DMS114 treated with DMSO at 0.1 percent for 48 hours (cell line): ENCODE results near the gene RIMS3.

Experiments used
- DNase-seq: peaks from one replicate; lab custom pipeline; 2025; ENCODE audit not compliant: unreplicated experiment; lab: John Stamatoyannopoulos, UW

RIMS3 gene

DNA sequence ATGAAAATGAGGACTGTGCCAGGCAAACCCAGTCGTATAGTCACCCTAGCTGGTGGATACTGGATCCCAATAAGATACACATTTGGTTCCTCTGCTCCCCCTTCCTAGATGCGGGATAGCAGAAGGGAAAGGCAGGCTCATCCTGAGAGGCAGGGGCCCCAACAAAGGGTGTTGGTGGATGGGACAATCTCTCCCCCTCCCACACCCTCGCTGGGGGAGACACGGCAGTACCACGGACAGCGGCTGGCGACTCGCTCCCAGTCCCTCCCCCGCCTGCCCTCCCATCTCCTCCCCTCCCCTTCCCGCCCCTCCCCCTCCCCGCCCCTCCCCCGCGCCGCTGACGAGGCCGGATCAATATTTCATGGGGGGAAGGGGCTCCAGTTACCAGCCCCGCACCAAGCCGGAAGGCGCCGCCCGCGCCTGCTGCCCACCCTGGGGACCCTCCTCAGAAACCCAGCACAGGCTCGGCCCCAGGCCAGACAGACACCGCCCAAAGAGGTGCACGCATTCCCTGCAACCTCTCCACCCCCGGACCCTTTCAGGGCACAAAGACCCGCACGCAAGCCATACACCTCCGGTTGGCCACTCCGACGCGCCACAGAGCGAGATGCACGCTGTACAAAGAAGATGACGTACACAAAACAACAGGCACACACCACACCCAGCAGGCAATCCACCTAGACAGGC, 11.5 kb downstream of the RIMS3 start:
- DNase-seq, result no peak

DNA sequence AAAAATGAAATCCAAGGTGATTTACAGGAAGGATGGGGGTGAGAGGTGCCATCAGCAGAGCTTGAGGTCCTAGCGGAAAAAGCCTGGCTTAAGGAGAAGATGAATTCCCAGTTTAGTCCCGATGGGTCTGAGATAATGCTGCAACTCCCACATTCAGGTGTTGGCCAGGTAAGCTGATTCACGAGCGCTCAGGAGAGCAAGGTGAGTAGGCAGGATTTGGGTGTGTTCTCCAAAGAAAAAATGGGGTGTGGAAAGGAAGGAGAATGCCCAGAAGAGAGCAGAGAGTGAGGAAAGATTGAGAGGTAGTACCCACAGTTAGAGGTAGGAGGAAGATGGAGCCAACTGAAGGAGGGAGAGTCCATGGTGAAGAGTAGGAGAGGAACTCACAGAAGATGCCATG, 12.5 kb downstream of the RIMS3 start:
- DNase-seq, result no peak

DNA sequence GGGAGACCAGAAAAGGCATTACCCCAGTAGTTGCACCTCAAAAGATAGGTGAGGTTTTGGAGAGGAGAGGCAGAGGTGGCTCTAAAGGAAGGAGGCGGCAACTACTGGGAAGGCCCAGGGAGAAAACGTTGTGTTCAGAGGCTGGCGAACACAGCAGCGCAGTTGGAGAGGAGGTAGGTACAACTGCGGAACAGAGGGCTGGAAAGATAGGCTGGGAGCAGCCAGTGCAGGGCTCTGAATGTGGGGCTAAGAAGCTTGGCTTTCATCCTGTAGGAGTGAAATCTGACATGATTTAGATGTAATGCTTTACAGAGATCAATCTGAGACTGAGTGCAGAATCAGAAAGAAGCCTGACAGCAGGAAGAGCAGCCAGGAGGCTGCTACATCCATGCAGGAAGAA, 13.0 kb downstream of the RIMS3 start:
- no peak for DNase-seq

DNA sequence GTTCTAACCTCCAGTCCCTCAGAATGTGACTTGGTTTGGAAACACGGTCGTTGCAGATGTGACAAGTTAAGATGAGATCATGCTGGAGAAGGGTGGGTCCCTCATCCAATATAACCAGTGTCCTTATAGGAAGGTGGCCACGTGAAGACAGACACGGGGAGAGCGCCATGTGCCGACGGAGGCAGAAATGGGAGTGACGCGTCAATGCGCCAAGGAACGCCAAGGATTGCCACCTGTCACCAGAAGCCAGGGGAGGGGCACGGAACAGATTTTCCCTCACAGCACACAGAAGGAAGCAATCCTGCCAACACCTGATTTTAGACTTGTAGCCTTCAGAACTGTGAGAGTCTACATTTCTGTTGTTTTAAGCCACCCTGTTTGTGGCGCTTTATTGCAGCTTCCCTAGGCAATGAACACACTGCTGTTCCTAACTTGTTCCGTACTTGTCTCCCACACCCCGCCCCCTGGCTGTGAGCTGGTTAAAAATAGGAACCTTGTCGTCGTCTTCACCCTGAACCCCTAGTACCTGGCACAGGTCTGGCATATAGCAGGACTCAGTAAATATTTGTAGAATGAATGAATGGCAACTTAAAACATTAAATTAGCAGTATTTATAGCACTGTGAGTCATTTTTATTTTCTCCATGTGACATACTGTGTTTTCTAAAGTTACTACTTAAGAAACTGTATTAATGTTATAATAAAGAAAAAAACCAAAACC, 14.2 kb downstream of the RIMS3 start:
- DNase-seq, result no peak

DNA sequence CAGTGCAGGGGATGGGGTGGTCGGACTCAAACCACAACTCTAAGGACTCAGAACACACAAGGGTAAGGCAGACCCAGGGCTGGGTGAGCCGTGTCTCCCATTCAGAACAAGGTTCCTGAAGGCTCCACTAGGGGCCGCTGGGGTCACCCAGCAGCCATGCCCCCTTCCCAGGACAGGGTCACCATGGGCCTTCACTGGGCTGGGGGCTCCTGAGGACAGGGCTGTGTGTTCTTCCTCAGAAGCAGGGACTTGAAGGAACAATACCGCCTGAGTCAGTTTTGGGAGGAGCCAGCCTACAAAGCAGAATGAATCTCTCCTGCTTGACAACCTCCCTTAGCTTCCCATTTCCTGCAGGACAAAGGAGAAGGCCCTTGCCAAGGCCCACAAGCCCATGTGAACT, 15.4 kb downstream of the RIMS3 start:
- DNase-seq, result no peak

DNA sequence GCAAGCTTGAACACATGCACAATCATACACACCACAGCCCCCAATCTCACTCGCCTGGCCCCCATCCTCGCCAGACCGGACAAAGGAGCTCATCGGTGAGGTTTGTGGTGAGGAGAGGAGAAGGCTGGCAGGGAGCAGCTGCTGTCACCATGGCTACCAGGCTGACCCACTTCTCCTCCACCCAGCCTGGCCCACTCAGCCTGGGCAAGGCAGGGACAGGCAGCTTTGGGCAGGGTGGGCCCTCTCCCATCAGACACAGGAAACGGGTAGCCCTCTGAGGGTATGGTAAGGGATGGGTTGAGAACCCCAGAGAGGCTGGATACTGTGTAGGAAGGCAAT, 15.9 kb downstream of the RIMS3 start:
- DNase-seq, result no peak

DNA sequence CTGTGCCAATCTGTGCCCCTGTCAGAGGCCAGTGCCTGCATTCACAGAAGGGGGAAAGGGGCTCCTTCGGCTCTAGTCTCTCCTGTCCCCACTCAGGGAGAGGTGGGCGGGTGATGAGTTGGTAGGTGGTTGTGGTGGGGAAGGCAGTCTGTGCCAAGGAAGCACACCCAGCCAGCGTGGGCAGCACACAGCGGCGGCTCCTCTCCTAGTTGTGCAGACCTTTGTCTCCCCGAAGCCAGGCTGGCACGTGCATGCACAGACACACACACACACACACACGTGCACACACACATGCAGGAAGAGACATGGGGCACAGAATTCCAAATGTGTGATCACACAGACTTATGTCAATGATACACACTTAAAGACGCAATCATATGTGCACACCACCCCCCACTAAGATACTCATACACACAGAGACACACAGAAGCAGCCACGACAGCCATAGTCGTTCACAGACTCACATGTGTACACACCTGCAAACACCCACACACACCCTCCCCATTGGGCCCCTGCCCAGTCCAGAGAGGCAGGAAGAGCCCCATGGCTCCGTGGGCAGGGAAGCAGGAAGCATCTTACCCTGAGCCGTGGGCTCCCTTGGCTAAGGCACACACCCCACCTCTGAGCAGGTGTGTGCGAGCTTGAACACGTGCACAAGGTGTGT, 16.4 kb downstream of the RIMS3 start:
- no peak for DNase-seq

DNA sequence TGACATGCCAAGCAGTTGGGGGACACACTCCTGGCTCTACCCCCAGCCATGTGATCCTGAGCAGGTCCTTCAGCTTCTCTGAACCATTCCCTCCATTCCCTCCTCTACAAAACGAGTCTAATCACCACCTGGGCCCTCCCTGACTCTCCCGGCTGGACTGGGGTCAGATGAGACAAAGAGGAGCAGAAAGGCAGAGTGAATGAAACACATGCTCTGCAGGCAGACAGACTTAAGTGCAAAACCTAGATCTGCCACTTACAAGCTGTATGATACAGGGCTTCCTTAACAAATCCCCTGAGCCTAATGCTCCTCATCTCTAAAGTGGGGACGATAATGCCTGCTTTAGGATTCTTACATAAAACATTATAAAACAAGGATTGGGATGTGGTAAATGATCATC, 17.3 kb downstream of the RIMS3 start:
- no peak for DNase-seq

DNA sequence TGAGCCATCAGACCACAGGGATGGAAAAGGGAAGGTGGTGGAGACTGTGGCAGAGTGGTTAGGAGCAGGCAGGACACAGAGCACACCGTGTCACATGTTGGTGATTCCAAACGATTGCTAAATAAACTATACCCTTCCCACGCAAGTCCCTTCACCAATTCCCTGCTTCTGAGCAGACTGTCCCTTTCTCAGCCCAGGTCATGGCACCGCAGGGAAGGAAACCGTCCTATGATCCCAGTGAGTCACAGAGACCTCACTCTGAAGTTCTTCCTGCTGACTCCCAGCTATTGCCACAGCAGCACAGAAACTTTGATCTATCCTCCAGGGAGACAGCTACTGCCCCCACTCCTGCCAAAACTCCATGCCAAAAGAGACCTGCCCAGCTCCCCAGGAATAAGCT, 19.2 kb downstream of the RIMS3 start:
- no peak for DNase-seq

DNA sequence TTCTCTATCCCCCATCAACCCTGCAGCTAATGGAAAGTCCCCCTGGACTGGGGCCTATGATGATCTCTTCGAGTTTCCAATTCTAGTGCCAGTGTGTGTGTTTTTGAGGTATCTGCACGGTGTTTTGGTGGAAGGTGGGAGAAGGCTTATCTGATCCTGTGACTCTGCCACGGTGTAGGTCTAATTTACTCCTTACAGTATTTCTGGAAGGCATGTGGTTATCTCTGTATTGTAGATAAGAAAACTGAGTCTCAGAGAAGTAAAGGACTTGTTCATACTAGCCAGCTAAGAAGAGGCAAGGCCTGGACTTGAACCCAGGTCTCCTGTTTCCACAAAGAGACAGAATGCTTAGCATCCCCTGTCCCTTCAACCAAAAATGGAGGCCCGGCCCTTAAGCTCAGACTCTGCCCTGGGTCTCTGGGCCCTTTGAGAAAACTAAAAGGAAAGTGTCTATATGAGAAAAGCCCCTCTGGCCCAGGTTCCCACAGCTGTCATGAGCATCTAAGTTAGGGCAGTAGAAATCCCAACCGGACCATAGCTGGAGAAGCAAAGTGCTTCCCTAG, 20.3 kb downstream of the RIMS3 start:
- DNase-seq, result no peak

DNA sequence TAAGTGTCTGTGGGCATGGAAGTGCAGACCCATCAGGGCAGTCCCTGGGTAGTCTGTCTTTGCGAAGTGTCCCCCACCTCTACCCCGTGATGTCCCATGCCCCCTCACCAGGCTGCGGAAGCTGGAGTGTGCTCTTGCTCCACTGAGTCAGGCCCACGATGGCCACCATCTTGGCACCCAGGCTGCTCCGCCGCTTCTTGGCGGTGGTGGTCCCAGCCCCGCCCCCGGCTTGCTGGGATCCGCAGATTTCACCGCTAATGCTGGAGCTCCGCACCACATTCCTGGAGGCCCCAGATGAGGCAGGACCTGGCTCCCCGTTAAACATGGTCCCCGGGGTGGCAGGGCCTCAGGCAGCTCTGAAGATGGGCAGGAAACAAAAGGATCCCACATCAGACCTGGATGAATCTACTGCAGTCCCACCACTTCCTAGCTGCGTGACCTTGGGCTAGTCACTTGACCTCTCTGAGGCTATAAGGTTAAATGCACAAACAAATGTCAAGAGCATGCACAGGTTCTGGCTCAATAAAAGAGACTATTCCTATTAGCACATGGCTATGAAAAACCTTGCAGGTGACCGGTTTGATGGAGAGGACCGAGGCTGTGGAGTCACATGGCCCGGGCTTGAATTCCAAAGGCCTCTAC, 23.8 kb downstream of the RIMS3 start:
- DNase-seq, result no peak

DNA sequence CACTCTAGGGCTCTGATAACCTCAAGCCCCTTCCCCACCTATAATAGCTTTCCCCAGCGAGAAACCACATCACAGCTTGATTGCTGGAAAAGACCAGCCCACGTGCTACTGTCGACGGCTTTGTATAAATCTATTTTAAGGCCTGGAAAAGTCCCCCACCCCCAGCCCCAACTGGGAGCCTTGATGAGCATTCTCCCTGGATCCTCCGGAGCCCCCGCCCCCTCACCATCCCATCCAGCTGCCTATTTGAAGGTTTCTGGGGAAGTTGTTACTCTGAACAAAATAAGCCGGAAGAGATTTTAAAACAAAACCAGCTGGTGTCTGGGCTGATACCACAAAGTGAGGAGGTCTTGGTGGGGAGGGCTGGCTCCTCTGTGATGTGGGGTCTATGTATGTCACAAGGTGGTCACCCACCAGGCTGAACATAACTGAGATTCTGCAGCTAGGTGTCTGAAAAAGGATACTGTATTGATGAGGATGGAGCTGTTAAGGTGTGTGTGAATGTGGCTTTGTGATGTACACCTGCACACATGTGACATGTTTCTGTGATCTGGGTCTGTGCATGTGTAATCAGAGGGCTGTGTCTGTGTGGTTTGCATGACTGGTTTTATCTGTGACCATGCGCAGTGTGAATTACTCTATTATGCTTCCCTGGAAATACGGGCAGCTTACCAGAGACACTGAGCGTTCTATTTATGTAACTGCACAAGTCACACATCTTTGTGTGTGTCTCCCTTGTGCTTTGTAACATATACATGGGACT, 25.0 kb downstream of the RIMS3 start:
- no peak for DNase-seq

DNA sequence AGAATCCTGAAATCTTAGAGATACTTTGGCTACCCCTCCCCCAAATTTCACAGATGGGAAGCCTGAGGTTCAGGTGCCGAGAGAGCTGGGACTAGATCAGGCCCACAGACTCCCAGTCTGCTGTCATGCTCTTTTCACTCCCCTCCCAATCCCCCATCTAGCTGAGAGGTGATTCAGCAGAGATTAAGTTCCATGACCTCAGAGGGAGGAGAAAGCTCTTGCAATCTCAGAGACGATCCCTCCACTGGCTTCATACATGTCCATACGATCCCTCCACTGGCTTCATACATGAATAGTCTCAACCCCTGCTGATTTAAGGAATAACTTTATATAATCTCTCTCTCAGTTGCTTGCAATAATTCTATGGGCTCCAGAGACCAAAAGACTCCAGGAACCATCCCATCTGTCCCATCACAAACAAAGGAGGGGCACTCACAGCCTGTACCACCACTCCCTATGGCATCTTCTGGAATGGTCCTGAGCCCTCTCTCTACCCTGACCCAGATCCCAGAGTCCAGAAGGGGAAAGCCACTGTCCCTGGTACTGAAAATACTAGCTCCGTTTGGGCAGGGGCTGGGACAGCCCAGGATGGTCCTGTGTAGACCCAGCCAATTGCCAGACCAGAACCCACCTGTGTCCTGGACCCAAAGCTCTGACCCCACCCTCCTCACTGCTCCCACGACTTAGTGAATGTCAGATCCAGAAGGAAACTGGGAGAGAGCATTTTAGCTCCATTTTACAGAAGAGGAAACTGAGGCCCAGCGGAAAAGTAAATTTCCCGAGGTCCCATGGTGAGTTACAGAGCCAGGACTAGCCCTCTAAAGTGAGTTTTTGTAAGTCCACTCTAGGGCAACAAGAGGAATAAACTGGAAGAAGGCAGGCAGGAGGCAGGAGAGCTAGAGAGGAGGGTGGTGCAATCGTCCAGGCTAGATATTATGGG, 27.1 kb downstream of the RIMS3 start:
- DNase-seq, result no peak

DNA sequence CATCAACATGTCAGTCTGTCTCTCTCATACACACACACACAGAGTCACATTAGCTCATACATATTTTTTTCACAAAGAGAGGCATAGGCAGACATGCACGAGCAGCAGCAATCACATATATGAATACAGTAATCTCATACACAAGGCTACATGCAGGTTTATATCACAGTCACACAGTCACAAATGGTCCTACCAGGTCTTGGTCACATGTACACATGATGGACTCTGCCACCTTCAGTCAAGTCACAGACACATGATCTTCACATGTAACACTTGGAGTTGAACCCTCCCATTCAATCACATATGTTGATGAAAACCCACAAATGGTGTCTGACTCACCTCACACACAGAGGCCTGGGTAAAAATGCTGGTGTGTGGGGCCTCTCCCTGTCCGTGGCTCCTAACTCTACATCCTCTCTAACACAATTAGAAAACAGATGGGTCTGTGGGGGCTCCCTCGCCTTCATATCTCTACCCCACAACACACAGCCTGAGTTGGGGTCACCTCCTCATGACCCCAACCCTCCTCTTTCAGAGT, 27.9 kb downstream of the RIMS3 start:
- no peak for DNase-seq

DNA sequence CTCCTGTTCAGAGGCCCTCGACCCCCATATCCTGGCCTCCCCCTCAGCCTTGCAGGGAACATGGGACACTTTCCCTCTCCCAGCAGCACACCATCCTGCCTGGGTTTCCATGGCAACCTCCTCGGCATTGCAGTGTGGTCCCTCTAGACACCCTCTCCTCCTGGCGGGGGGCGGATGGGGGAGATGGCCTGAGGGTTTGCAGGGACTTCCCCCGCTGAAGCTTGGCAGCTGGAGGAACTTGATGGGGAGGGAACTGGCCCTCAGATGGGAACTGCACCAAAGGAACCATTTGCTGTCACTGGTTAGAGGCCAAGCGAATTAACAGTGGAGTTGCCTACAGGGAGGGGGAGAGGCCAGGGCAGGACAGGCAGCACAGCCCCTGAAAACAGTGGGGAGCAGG, 28.7 kb downstream of the RIMS3 start:
- DNase-seq, result no peak

DNA sequence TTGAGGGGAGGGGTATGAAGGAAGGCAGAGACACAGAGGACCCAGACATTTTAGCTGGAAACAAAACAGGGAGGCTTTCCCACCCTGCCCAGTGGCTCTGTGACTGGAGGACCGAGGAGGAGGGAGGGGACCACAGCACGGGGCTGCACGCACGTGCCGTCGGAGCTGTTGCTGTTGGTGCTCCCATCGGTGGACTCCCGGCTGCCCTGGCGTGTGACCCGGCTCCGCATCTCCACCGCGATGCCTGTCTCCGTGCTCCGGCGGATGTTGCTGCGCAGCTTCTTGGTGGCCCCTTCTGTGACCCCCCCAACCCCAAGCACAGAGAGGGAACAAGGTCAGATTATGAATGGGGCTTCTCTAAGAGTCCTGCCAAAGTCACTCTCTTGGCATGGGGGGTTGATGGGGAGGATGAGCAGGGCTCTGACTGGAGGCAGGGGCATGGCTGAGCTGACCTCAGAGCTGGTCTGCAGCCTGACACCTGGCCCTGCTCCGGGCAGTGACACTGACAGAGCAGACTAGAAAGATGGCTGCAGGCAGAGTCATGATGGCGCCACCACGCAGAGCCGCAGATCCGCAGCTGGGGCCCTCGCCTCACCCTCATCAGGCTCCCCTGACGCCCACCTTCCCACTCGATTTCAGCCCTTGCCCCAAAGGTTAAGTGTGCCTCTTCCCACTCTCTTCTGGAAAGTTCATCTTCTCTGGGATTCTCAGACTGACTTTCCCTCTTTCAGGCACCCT, 29.6 kb downstream of the RIMS3 start:
- no peak for DNase-seq

DNA sequence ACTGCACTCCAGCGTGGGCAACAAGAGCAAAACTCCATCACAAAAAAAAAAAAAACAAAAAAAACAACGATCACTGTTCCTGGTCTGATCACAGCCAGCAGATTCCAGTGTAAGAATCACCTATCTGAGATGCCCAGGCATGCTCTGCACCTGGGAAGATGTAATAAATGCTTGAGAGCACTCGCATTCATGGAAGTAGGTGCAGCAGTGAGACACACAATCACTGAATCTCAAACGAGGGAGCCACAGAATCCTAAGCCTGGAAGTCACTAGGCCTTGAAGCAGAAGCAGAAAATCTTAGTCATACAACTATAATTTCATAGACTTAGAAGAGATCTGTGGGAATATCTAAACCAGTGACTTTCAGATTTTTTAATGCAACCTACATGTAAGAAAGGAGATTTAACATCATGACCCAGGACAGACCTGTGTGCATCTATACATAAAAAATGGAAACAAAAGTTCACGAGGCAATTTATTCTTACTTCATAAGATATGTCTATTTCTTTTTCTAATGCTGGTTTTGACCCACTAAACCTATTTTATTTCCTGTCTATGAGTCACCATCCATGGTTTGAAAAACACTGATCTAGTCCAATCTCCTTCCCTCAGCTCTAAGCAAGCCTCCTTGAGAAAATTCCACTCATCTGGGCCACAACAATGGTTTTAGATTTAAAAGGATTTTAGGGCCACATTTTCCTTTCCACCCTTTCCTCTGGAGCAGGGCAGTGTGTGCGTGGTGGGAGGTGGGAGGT, 30.4 kb downstream of the RIMS3 start:
- no peak for DNase-seq

DNA sequence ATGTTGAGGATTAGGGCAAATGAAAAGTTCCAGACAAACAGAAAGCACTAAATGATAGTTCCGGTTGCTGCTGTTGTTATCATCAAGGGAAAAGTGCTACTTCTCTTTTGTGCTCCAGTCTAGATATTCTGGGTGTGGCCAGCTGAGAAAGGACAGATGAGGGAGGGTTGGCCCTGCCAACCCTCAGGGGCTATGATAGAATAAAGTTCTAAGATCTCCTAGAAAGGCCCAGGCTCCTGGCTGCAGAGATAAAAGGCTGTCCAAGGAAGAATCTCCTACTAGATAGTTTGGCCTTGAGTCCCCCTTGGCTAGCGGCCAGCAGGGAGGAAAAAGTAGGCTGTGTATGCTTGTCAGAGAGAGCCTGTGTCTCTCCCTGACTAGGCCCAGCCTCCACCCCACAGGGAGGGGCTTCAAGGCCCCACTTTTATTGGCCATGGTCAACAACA, 31.5 kb downstream of the RIMS3 start:
- DNase-seq, result no peak
